GM23338 (cell line): ENCODE results near the gene CD9.

Experiments
- CREB1 ChIP-seq: fragments of 250-450 bp; sonication (Bioruptor Pico); IDR thresholded peaks from 2 replicates; pipeline ENCODE4 v1.5.0; 2020; ENCODE audit warnings: low read depth, mild to moderate bottlenecking, moderate library complexity
- CTCF ChIP-seq, 2 experiments: fragments of 200-600 bp in 1 of 2; sonication (generic) in 1 of 2; conservative IDR thresholded peaks; 2 replicates each; pipeline versions ENCODE4 v1.5.1 to v1.6.1; 2016 to 2017; ENCODE audit warnings: antibody characterized with exemption in 2 of 2, low read depth in 2 of 2, mild to moderate bottlenecking in 2 of 2, moderate library complexity in 1 of 2
- ETS1 ChIP-seq: IDR thresholded peaks from 2 replicates; pipeline ENCODE4 v1.6.1; 2016; ENCODE audit warnings: antibody characterized with exemption
- EZH2 ChIP-seq: fragments of 200-600 bp; sonication (generic); IDR thresholded peaks from one replicate; pipeline ENCODE4 v1.8.0; 2017; ENCODE audit warnings: antibody characterized with exemption, mild to moderate bottlenecking, low read depth; ENCODE audit not compliant: unreplicated experiment
- EZH2phosphoT487 ChIP-seq: fragments of 200-600 bp; sonication (generic); IDR thresholded peaks from one replicate; pipeline ENCODE4 v1.8.1; 2018; ENCODE audit warnings: antibody characterized with exemption; ENCODE audit not compliant: unreplicated experiment
- JUNB ChIP-seq: IDR thresholded peaks from one replicate; pipeline ENCODE4 v1.6.1; 2016; ENCODE audit warnings: antibody characterized with exemption; ENCODE audit not compliant: unreplicated experiment
- NANOG ChIP-seq: IDR thresholded peaks from 2 replicates; pipeline ENCODE4 v1.6.1; 2016; ENCODE audit warnings: antibody characterized with exemption, borderline replicate concordance
- POLR2AphosphoS5 ChIP-seq: IDR thresholded peaks from 2 replicates; pipeline ENCODE4 v1.6.1; 2016; ENCODE audit warnings: antibody characterized with exemption, low read depth
- TF ChIP-seq, protein P1 (sequence below): IDR thresholded peaks from one replicate; pipeline ENCODE4 v1.6.1; 2018; ENCODE audit warnings: antibody characterized with exemption; ENCODE audit not compliant: unreplicated experiment
- TF ChIP-seq, protein P2 (sequence below): fragments of 250-450 bp; sonication (Bioruptor Pico); IDR thresholded peaks from 2 replicates; pipeline ENCODE4 v1.5.0; 2020; ENCODE audit warnings: mild to moderate bottlenecking, moderate library complexity

DNA sequence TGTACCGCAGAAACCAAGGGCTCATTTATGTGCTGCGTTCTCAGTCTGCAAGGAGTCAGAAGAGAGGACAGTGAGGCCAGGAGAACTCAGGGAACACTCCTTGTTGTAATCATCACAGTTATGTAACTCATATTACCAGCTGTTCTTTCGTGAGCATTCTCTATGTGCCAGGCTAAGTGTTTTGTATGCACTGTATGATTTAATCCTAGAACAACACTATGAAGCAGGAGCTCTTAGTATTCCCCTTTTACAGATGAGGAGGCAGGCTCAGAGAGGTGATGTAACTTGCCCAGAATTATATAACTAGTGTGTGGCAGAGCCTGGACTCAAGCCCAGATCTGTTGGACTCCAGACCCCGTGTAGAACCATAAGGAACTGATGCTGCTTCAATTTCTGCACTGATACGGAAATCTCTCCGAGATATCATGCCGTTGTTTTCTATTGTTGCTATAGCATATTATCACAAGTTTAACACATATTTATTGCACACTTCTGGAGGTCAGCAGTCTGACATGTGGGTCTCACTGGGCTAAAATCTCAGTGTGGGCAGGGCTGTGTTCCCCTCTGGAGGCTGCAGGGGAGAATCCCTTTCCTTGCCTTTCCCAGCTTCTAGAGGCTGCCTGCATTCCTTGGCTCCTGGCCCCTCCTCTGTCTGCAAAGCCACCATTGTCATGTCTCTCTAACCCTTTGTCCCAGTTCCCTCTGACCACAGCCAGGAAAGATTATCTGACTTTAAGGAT, 16.3 kb upstream of the CD9 start:
- TF ChIP-seq CTCF (conservative IDR thresholded peaks at IDR 0.05; ENCODE audit: low read depth in 2 of 2) (no peak), EZH2phosphoT487 (no peak), POLR2AphosphoS5 (no peak), EZH2 (no peak), JUNB (no peak), ETS1 (no peak), NANOG (no peak), CREB1 (no peak)
- TF ChIP-seq, protein P1, sequence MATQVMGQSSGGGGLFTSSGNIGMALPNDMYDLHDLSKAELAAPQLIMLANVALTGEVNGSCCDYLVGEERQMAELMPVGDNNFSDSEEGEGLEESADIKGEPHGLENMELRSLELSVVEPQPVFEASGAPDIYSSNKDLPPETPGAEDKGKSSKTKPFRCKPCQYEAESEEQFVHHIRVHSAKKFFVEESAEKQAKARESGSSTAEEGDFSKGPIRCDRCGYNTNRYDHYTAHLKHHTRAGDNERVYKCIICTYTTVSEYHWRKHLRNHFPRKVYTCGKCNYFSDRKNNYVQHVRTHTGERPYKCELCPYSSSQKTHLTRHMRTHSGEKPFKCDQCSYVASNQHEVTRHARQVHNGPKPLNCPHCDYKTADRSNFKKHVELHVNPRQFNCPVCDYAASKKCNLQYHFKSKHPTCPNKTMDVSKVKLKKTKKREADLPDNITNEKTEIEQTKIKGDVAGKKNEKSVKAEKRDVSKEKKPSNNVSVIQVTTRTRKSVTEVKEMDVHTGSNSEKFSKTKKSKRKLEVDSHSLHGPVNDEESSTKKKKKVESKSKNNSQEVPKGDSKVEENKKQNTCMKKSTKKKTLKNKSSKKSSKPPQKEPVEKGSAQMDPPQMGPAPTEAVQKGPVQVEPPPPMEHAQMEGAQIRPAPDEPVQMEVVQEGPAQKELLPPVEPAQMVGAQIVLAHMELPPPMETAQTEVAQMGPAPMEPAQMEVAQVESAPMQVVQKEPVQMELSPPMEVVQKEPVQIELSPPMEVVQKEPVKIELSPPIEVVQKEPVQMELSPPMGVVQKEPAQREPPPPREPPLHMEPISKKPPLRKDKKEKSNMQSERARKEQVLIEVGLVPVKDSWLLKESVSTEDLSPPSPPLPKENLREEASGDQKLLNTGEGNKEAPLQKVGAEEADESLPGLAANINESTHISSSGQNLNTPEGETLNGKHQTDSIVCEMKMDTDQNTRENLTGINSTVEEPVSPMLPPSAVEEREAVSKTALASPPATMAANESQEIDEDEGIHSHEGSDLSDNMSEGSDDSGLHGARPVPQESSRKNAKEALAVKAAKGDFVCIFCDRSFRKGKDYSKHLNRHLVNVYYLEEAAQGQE = no peak
- TF ChIP-seq, protein P2, sequence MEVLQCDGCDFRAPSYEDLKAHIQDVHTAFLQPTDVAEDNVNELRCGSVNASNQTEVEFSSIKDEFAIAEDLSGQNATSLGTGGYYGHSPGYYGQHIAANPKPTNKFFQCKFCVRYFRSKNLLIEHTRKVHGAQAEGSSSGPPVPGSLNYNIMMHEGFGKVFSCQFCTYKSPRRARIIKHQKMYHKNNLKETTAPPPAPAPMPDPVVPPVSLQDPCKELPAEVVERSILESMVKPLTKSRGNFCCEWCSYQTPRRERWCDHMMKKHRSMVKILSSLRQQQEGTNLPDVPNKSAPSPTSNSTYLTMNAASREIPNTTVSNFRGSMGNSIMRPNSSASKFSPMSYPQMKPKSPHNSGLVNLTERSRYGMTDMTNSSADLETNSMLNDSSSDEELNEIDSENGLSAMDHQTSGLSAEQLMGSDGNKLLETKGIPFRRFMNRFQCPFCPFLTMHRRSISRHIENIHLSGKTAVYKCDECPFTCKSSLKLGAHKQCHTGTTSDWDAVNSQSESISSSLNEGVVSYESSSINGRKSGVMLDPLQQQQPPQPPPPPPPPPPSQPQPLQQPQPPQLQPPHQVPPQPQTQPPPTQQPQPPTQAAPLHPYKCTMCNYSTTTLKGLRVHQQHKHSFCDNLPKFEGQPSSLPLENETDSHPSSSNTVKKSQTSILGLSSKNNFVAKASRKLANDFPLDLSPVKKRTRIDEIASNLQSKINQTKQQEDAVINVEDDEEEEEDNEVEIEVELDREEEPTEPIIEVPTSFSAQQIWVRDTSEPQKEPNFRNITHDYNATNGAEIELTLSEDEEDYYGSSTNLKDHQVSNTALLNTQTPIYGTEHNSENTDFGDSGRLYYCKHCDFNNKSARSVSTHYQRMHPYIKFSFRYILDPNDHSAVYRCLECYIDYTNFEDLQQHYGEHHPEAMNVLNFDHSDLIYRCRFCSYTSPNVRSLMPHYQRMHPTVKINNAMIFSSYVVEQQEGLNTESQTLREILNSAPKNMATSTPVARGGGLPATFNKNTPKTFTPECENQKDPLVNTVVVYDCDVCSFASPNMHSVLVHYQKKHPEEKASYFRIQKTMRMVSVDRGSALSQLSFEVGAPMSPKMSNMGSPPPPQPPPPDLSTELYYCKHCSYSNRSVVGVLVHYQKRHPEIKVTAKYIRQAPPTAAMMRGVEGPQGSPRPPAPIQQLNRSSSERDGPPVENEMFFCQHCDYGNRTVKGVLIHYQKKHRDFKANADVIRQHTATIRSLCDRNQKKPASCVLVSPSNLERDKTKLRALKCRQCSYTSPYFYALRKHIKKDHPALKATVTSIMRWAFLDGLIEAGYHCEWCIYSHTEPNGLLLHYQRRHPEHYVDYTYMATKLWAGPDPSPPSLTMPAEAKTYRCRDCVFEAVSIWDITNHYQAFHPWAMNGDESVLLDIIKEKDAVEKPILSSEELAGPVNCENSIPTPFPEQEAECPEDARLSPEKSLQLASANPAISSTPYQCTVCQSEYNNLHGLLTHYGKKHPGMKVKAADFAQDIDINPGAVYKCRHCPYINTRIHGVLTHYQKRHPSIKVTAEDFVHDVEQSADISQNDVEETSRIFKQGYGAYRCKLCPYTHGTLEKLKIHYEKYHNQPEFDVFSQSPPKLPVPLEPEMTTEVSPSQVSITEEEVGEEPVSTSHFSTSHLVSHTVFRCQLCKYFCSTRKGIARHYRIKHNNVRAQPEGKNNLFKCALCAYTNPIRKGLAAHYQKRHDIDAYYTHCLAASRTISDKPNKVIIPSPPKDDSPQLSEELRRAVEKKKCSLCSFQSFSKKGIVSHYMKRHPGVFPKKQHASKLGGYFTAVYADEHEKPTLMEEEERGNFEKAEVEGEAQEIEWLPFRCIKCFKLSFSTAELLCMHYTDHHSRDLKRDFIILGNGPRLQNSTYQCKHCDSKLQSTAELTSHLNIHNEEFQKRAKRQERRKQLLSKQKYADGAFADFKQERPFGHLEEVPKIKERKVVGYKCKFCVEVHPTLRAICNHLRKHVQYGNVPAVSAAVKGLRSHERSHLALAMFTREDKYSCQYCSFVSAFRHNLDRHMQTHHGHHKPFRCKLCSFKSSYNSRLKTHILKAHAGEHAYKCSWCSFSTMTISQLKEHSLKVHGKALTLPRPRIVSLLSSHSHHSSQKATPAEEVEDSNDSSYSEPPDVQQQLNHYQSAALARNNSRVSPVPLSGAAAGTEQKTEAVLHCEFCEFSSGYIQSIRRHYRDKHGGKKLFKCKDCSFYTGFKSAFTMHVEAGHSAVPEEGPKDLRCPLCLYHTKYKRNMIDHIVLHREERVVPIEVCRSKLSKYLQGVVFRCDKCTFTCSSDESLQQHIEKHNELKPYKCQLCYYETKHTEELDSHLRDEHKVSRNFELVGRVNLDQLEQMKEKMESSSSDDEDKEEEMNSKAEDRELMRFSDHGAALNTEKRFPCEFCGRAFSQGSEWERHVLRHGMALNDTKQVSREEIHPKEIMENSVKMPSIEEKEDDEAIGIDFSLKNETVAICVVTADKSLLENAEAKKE (CRISPR knock-in tag) = no peak
